HCT116 (cell line): ENCODE results near the gene KPNA4.

Source experiments
- EZH2phosphoT487 ChIP-seq: fragments of 200-600 bp; IDR thresholded peaks from 2 replicates; pipeline ENCODE4 v1.6.1; 2018; ENCODE audit warnings: antibody characterized with exemption, borderline replicate concordance
- POLR2A ChIP-seq: IDR thresholded peaks from 2 replicates; pipeline ENCODE4 v1.7.0; 2011; ENCODE audit warnings: borderline replicate concordance; ENCODE audit not compliant: insufficient read depth, insufficient read length; ENCODE audit errors: extremely low read depth
- POLR2AphosphoS5 ChIP-seq: IDR thresholded peaks from 2 replicates; pipeline ENCODE4 v1.6.1; 2011; ENCODE audit warnings: mild to moderate bottlenecking, low read depth, low read length, moderate library complexity
- REST ChIP-seq: IDR thresholded peaks from 2 replicates; pipeline ENCODE4 v1.6.1; 2012; ENCODE audit warnings: low read depth
- SP1 ChIP-seq: IDR thresholded peaks from 2 replicates; pipeline ENCODE4 v1.6.1; 2012; ENCODE audit warnings: low read depth
- SRF ChIP-seq: IDR thresholded peaks from 2 replicates; pipeline ENCODE4 v1.6.1; 2012; ENCODE audit warnings: low read depth
- ZNF274 ChIP-seq: fragments of 200-500 bp; sonication (Bioruptor generic); IDR thresholded peaks from 2 replicates; pipeline ENCODE4 v1.6.1; 2014; ENCODE audit warnings: mild to moderate bottlenecking, low read depth, low read length, inconsistent platforms
- TF ChIP-seq, protein P1 (sequence below), 3 experiments: fragments of 200-600 bp in 1 of 3; sonication (generic) in 1 of 3; IDR thresholded peaks in 2 of 3; conservative IDR thresholded peaks in 1 of 3; 2 replicates each; pipeline ENCODE4 v1.5.1; 2012 to 2017; ENCODE audit warnings: low read depth in 2 of 3, low read length in 2 of 3, antibody characterized with exemption in 1 of 3, borderline replicate concordance in 1 of 3, control low read depth in 1 of 3, mild to moderate bottlenecking in 1 of 3, mixed read lengths in 1 of 3, mixed run types in 1 of 3, moderate library complexity in 1 of 3; ENCODE audit not compliant: insufficient read depth in 1 of 3
- TF ChIP-seq, protein P2 (sequence below): IDR thresholded peaks from 2 replicates; pipeline ENCODE4 v1.6.1; 2012

DNA sequence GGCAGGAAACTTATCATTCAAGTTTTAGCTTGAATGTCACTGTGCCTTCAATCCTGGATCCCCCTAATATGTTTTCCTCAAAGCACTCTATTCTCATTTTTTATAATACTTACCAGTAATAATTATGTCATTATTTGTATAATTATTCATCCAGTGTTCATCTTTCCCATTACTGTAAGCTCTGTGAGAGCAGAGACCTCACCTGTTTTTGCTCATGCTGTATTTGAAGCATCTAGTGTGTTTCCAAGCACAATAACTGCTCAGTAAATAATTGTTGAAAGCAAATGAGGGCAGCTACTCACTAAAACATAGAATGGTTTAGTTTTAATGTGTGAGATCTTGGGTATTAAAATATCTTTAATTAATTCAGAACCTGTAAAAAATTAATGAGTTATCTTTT, 36.9 kb upstream of the KPNA4 start:
- TF ChIP-seq, protein P1, sequence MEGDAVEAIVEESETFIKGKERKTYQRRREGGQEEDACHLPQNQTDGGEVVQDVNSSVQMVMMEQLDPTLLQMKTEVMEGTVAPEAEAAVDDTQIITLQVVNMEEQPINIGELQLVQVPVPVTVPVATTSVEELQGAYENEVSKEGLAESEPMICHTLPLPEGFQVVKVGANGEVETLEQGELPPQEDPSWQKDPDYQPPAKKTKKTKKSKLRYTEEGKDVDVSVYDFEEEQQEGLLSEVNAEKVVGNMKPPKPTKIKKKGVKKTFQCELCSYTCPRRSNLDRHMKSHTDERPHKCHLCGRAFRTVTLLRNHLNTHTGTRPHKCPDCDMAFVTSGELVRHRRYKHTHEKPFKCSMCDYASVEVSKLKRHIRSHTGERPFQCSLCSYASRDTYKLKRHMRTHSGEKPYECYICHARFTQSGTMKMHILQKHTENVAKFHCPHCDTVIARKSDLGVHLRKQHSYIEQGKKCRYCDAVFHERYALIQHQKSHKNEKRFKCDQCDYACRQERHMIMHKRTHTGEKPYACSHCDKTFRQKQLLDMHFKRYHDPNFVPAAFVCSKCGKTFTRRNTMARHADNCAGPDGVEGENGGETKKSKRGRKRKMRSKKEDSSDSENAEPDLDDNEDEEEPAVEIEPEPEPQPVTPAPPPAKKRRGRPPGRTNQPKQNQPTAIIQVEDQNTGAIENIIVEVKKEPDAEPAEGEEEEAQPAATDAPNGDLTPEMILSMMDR (IDR thresholded peaks at IDR 0.05 in 2 of 3, conservative IDR thresholded peaks at IDR 0.05 in 1 of 3; ENCODE audit: borderline replicate concordance in 1 of 3, insufficient read depth in 1 of 3, low read depth in 2 of 3, low read length in 2 of 3): no peak
- TF ChIP-seq REST (no peak), POLR2A (no peak), SRF (no peak), EZH2phosphoT487 (no peak), POLR2AphosphoS5 (no peak), SP1 (no peak), ZNF274 (no peak)
- TF ChIP-seq, protein P2, sequence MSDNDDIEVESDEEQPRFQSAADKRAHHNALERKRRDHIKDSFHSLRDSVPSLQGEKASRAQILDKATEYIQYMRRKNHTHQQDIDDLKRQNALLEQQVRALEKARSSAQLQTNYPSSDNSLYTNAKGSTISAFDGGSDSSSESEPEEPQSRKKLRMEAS: no peak
